IMR-90 (cell line): ENCODE measurements around the gene RUFY4. TPM values are rescaled to one million over a fixed set of nuclear protein-coding genes. Genes with fewer than 3 reads are reported as not detected.

Source experiments
- ATAC-seq: fragments of 200-7000 bp; cut with Tn5 transposase; 2 replicates; pipeline ENCODE4 v1.9.1; 2020; ENCODE audit warnings: low read depth, mild to moderate bottlenecking, moderate library complexity
- BruUV-seq: library from RNA; stranded (reverse); fragments of 400-500 nt; replicated peaks from 2 replicates; lab custom pipeline; 2021; lab: Mats Ljungman, UMichigan
- CTCF ChIA-PET: fragments of 300-600 bp; formaldehyde crosslinking; extraction: SDS; loops from one replicate; lab custom pipeline; 2021; ENCODE audit warnings: antibody characterized with exemption; lab: Yijun Ruan, JAX
- POLR2A ChIA-PET: fragments of 300-600 bp; sonication (Branson Sonifier 250); formaldehyde crosslinking; loops from one replicate; lab custom pipeline; 2022; ENCODE audit warnings: antibody characterized with exemption; ENCODE audit not compliant: unreplicated experiment; lab: Charles Lee
- DNase-seq: peaks from one replicate; pipeline ENCODE4 v3.0.0; 2013
- H2AFZ ChIP-seq: replicated peaks from 2 replicates; pipeline ENCODE3; 2013; ENCODE audit warnings: low read length, mild to moderate bottlenecking; ENCODE audit not compliant: poor library complexity
- H2AK5ac ChIP-seq: 2 replicates; pipeline ENCODE4 v1.6.1; 2013; ENCODE audit warnings: low read depth, low read length, inconsistent platforms
- H2AK9ac ChIP-seq: replicated peaks from 2 replicates; pipeline ENCODE3; 2013; ENCODE audit warnings: mild to moderate bottlenecking, low read depth, low read length, moderate library complexity; ENCODE audit not compliant: poor library complexity
- H2BK120ac ChIP-seq: 2 replicates; pipeline ENCODE4 v1.6.1; 2013; ENCODE audit warnings: low read depth, low read length, inconsistent platforms
- H2BK15ac ChIP-seq: 3 replicates; pipeline ENCODE4 v1.6.1; 2013; ENCODE audit warnings: low read depth, low read length, inconsistent platforms
- H2BK20ac ChIP-seq: 2 replicates; pipeline ENCODE4 v1.6.1; 2013; ENCODE audit warnings: low read depth, mild to moderate bottlenecking, inconsistent platforms, low read length, moderate library complexity
- H2BK5ac ChIP-seq: 2 replicates; pipeline ENCODE4 v1.6.1; 2013; ENCODE audit warnings: mild to moderate bottlenecking, low read depth, low read length, inconsistent platforms; ENCODE audit not compliant: poor library complexity, severe bottlenecking
- H3K14ac ChIP-seq: replicated peaks from 2 replicates; pipeline ENCODE4 v1.6.1; 2013; ENCODE audit warnings: low read depth, low read length, inconsistent platforms
- H3K18ac ChIP-seq: 2 replicates; pipeline ENCODE4 v1.6.1; 2013; ENCODE audit warnings: low read depth, low read length, control low read depth
- H3K23ac ChIP-seq: 2 replicates; pipeline ENCODE4 v1.6.1; 2013; ENCODE audit warnings: low read depth, low read length, inconsistent platforms
- H3K27ac ChIP-seq: 2 replicates; pipeline ENCODE4 v1.5.1; 2013; ENCODE audit warnings: mild to moderate bottlenecking, control low read depth, low read length; ENCODE audit not compliant: insufficient read depth
- H3K27me3 ChIP-seq: 2 replicates; pipeline ENCODE4 v1.6.1; 2013; ENCODE audit warnings: low read length; ENCODE audit not compliant: control insufficient read depth, insufficient read depth
- H3K36me3 ChIP-seq: 2 replicates; pipeline ENCODE4 v1.6.1; 2013; ENCODE audit warnings: low read length, mixed read lengths; ENCODE audit not compliant: control insufficient read depth, insufficient read depth
- H3K4ac ChIP-seq: 2 replicates; pipeline ENCODE4 v1.6.1; 2013; ENCODE audit warnings: low read depth, low read length, inconsistent platforms
- H3K4me1 ChIP-seq: 2 replicates; pipeline ENCODE4 v1.6.1; 2013; ENCODE audit warnings: low read length, mixed read lengths; ENCODE audit not compliant: control insufficient read depth, insufficient read depth
- H3K4me2 ChIP-seq: 2 replicates; pipeline ENCODE4 v1.6.1; 2013; ENCODE audit warnings: low read depth, mild to moderate bottlenecking, control low read depth, low read length, moderate library complexity
- H3K4me3 ChIP-seq: 2 replicates; pipeline ENCODE4 v1.5.1; 2013; ENCODE audit warnings: low read depth, mild to moderate bottlenecking, control low read depth, low read length, moderate library complexity; ENCODE audit not compliant: insufficient read depth
- H3K56ac ChIP-seq: 2 replicates; pipeline ENCODE4 v1.6.1; 2013; ENCODE audit warnings: low read length, inconsistent platforms; ENCODE audit not compliant: insufficient read depth; ENCODE audit errors: extremely low read depth
- H3K79me1 ChIP-seq, 2 experiments: 2 replicates each; pipeline ENCODE4 v1.6.1; 2013; ENCODE audit warnings: low read length in 2 of 2, inconsistent platforms in 1 of 2, low read depth in 1 of 2
- H3K9ac ChIP-seq: 2 replicates; pipeline ENCODE4 v1.6.1; 2013; ENCODE audit warnings: low read depth, low read length, control low read depth
- H3K9me1 ChIP-seq: 2 replicates; pipeline ENCODE4 v1.6.1; 2013; ENCODE audit warnings: low read length, inconsistent platforms; ENCODE audit not compliant: insufficient read depth
- H3K9me3 ChIP-seq: 2 replicates; pipeline ENCODE4 v1.6.1; 2013; ENCODE audit warnings: low read length; ENCODE audit not compliant: control insufficient read depth, insufficient read depth
- H4K20me1 ChIP-seq: 2 replicates; pipeline ENCODE4 v1.6.1; 2013; ENCODE audit warnings: low read length, inconsistent platforms; ENCODE audit not compliant: insufficient read depth
- H4K5ac ChIP-seq: 2 replicates; pipeline ENCODE4 v1.6.1; 2013; ENCODE audit warnings: mild to moderate bottlenecking, low read depth, low read length, control low read depth
- H4K8ac ChIP-seq, 2 experiments: 2 replicates each; pipeline ENCODE4 v1.6.1; 2013; ENCODE audit warnings: low read depth in 2 of 2, low read length in 2 of 2, control low read depth in 1 of 2, inconsistent platforms in 1 of 2
- H4K91ac ChIP-seq: 2 replicates; pipeline ENCODE4 v1.6.1; 2013; ENCODE audit warnings: low read depth, low read length, inconsistent platforms; ENCODE audit not compliant: insufficient read depth
- CEBPB ChIP-seq: IDR thresholded peaks from 2 replicates; pipeline ENCODE4 v1.6.1; 2012; ENCODE audit warnings: low read depth, low read length, improper control_type of control experiment
- MAZ ChIP-seq: IDR thresholded peaks from 2 replicates; pipeline ENCODE4 v1.6.1; 2012; ENCODE audit warnings: low read depth, mild to moderate bottlenecking, low read length, improper control_type of control experiment, moderate library complexity, borderline replicate concordance
- POLR2A ChIP-seq: IDR thresholded peaks from 2 replicates; pipeline ENCODE4 v1.6.1; 2012; ENCODE audit warnings: mild to moderate bottlenecking, low read depth, low read length
- WGBS, 2 experiments: methylation state at CpG; one replicate each; pipeline versions ENCODE4 v1.1.5 to v1.1.7; 2013; ENCODE audit warnings: missing lambda C conversion rate in 2 of 2; ENCODE audit not compliant: insufficient read length in 1 of 2; ENCODE audit errors: extremely low coverage in 2 of 2; 5-methylcytosine and 5-hydroxymethylcytosine counted together
- dilution Hi-C: fragments of 300-500 bp; cut with HindIII; formaldehyde crosslinking; loops from one replicate; pipeline ENCODE4 v1.14.3; 2018; ENCODE audit warnings: low sequenced_read_pairs; ENCODE audit not compliant: unreplicated experiment
- in situ Hi-C: fragments of 300-500 bp; cut with MboI; formaldehyde crosslinking; loops from 3 replicates; pipeline ENCODE4 v1.14.3; 2019; ENCODE audit warnings: low sequenced_read_pairs, inconsistent platforms, mixed read lengths
- intact Hi-C: fragments of 100-400 bp; cut with micrococcal nuclease; formaldehyde crosslinking; loops from 2 replicates; pipeline ENCODE4 v1.10.0; 2022
- polyA plus RNA-seq, 3 experiments: library from polyadenylated mRNA; depleted of rRNA; stranded (reverse); fragments of >200 nt; gene quantifications; 2 replicates each; pipeline ENCODE4 v1.2.3, GENCODE V29; 2012; ENCODE audit warnings: low replicate concordance in 1 of 3
- total RNA-seq: library from RNA; depleted of rRNA; stranded (reverse); fragments of >200 nt; gene quantifications from 2 replicates; pipeline ENCODE4 v1.2.3, GENCODE V29; 2012

RUFY4 gene
- total and polyA plus RNA-seq, 2 of the 4 experiments (the other 2 are of a cell fraction), result not detected

DNA sequence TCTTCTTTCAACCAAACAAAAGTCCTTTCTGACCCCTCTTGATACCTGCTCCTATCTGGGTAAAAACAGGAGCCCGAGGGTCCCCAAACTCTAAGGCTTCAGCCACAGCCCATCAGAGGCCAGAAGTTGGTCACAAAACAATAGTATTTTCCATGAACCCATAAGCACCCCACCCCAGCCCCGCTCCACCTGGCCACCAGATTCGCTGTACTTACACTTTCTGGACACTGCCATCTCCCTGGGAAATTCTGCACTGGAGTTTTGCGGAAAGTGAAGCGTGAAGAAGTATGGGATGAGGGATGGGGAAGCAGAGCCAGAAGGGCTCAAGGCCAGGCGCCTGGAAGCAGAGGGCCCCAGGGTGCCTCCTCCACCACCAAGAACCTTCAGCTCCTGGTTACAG, 5.2 kb upstream of the RUFY4 start:
- H3K4me2 ChIP-seq, result no peak overlapping the region
- H4K91ac ChIP-seq, result no peak overlapping the region
- H2BK20ac ChIP-seq, result no peak overlapping the region
- TF ChIP-seq MAZ (no peak), CEBPB (no peak), POLR2A (no peak)
- H4K8ac ChIP-seq, result no peak overlapping the region
- H3K9me3 ChIP-seq, result no peaks in the 10 kb centered on the region
- H2AK5ac ChIP-seq, result no peak overlapping the region
- DNase-seq (no peak), ATAC-seq (no peak)
- dilution Hi-C loops (no loop called here), in situ Hi-C loops (no loop called here), intact Hi-C loops (no loop called here)
- no peak overlapping the region for H3K4ac ChIP-seq
- H3K56ac ChIP-seq, result no peak overlapping the region
- no CpG with 5 or more reads among the region's 6 CpGs for WGBS, 2 experiments
- no peak overlapping the region for H2BK120ac ChIP-seq
- no peak overlapping the region for H2AK9ac ChIP-seq
- H3K14ac ChIP-seq, result no peak overlapping the region
- no peak overlapping the region for H4K5ac ChIP-seq
- H4K20me1 ChIP-seq, result 0 out of 2 replicates have a peak, but pooled peaks cover 3% of the 10 kb centered on the region
- no peak overlapping the region for H2AFZ ChIP-seq
- no peak overlapping the region for H3K23ac ChIP-seq
- no peaks in the 10 kb centered on the region for H3K4me1 ChIP-seq
- ChIA-PET POLR2A (no interaction called here), CTCF (no interaction called here)
- peaks cover 69% of the 10 kb centered on the region for H3K27me3 ChIP-seq
- H3K4me3 ChIP-seq, result no peak overlapping the region
- H3K9ac ChIP-seq, result no peak overlapping the region
- no peak overlapping the region for H2BK5ac ChIP-seq
- no TSS peak for BruUV-seq
- H3K36me3 ChIP-seq, result no peaks in the 10 kb centered on the region
- H2BK15ac ChIP-seq, result no peak overlapping the region
- no peaks in the 10 kb centered on the region for H3K79me1 ChIP-seq
- no peak overlapping the region for H3K27ac ChIP-seq
- H3K18ac ChIP-seq, result no peak overlapping the region
- H3K9me1 ChIP-seq, result no peaks in the 10 kb centered on the region
